K562 (cell line): Measurements from ENCODE around the gene VPS13D. TPM values are rescaled to one million over a fixed set of nuclear protein-coding genes. Genes with fewer than 3 reads are reported as not detected.

Experiments used
- ARID1B ChIP-seq: fragments of 450-650 bp; IDR thresholded peaks from 2 replicates; pipeline ENCODE4 v1.6.1; 2016; ENCODE audit warnings: antibody characterized with exemption, mild to moderate bottlenecking, inconsistent platforms
- BMI1 ChIP-seq: fragments of 150-350 bp; IDR thresholded peaks from 2 replicates; pipeline ENCODE4 v1.6.1; 2014; ENCODE audit warnings: low read length
- CBX2 ChIP-seq: fragments of 200-600 bp; sonication (generic); IDR thresholded peaks from one replicate; pipeline ENCODE4 v1.6.1; 2012; ENCODE audit warnings: mild to moderate bottlenecking, low read length, inconsistent platforms; ENCODE audit not compliant: insufficient read depth, poor library complexity, severe bottlenecking
- CBX8 ChIP-seq: fragments of 200-600 bp; sonication (generic); IDR thresholded peaks from 2 replicates; pipeline ENCODE4 v1.6.1; 2012; ENCODE audit warnings: borderline replicate concordance, mixed run types, low read depth, mild to moderate bottlenecking, moderate library complexity, mixed read lengths, low read length, control low read depth, inconsistent platforms; ENCODE audit not compliant: poor library complexity, severe bottlenecking; ENCODE audit errors: extremely low read depth
- CTCF ChIP-seq, 3 experiments: IDR thresholded peaks in 2 of 3; conservative IDR thresholded peaks in 1 of 3; 2 replicates each; pipeline ENCODE4 v1.5.1; 2011 to 2012; ENCODE audit warnings: low read length in 3 of 3, mild to moderate bottlenecking in 3 of 3, control low read depth in 2 of 3, improper control_type of control experiment in 1 of 3, inconsistent platforms in 1 of 3, low read depth in 1 of 3, mixed read lengths in 1 of 3, moderate library complexity in 1 of 3; ENCODE audit not compliant: insufficient read depth in 2 of 3
- ESRRA ChIP-seq: fragments of 450-650 bp; IDR thresholded peaks from 2 replicates; pipeline ENCODE4 v1.6.1; 2014; ENCODE audit warnings: low read depth, mild to moderate bottlenecking, moderate library complexity, borderline replicate concordance
- FUS ChIP-seq: fragments of 200-400 bp; formaldehyde crosslinking; optimal IDR thresholded peaks from 2 replicates; pipeline ENCODE3; 2017; ENCODE audit warnings: low read depth, low read length
- HDAC3 ChIP-seq: fragments of 450-650 bp; IDR thresholded peaks from 2 replicates; pipeline ENCODE4 v1.6.1; 2018; ENCODE audit warnings: borderline replicate concordance, mild to moderate bottlenecking, moderate library complexity; ENCODE audit not compliant: partially characterized antibody
- HEY1 ChIP-seq: fragments of 250-450 bp; sonication (Bioruptor Pico); IDR thresholded peaks from 2 replicates; pipeline ENCODE4 v1.5.0; 2020; ENCODE audit warnings: mild to moderate bottlenecking, moderate library complexity, borderline replicate concordance
- HIVEP1 ChIP-seq: fragments of 250-450 bp; sonication (Bioruptor Pico); IDR thresholded peaks from 2 replicates; pipeline ENCODE4 v1.4.0; 2020; ENCODE audit warnings: mild to moderate bottlenecking
- NFE2 ChIP-seq: IDR thresholded peaks from 2 replicates; pipeline ENCODE4 v1.6.1; 2014; ENCODE audit warnings: antibody characterized with exemption, low read depth
- NFIC ChIP-seq: fragments of 450-650 bp; IDR thresholded peaks from 2 replicates; pipeline ENCODE4 v1.6.1; 2017; ENCODE audit warnings: mild to moderate bottlenecking, inconsistent platforms
- NFXL1 ChIP-seq: fragments of 450-650 bp; formaldehyde crosslinking; IDR thresholded peaks from 2 replicates; pipeline ENCODE4 v1.4.0; 2021; ENCODE audit warnings: mild to moderate bottlenecking
- NR1H2 ChIP-seq: sonication (generic); formaldehyde crosslinking; IDR thresholded peaks from 2 replicates; pipeline ENCODE4 v1.4.0; 2020; ENCODE audit warnings: mild to moderate bottlenecking, missing genetic modification reagents
- PHF8 ChIP-seq: fragments of 200-600 bp; sonication (generic); IDR thresholded peaks from 2 replicates; pipeline ENCODE4 v1.6.1; 2012; ENCODE audit warnings: mixed run types, mild to moderate bottlenecking, inconsistent platforms, low read length, moderate library complexity, borderline replicate concordance
- SIN3B ChIP-seq: fragments of 450-650 bp; IDR thresholded peaks from 2 replicates; pipeline ENCODE4 v1.6.1; 2017; ENCODE audit warnings: low read depth, mild to moderate bottlenecking, moderate library complexity
- SMARCE1 ChIP-seq: fragments of 450-650 bp; IDR thresholded peaks from 2 replicates; pipeline ENCODE4 v1.7.1; 2016; ENCODE audit warnings: mild to moderate bottlenecking
- STAT5A ChIP-seq: IDR thresholded peaks from 2 replicates; pipeline ENCODE4 v1.6.1; 2012; ENCODE audit warnings: low read length, inconsistent platforms, borderline replicate concordance
- XRCC3 ChIP-seq: fragments of 450-650 bp; IDR thresholded peaks from 2 replicates; pipeline ENCODE4 v1.6.1; 2017; ENCODE audit warnings: mild to moderate bottlenecking, moderate library complexity
- ZFPM2 ChIP-seq: fragments of 250-450 bp; sonication (Bioruptor Pico); IDR thresholded peaks from 2 replicates; pipeline ENCODE4 v1.5.1; 2022; ENCODE audit warnings: mild to moderate bottlenecking
- ZNF354B ChIP-seq: fragments of 250-450 bp; sonication (Bioruptor Pico); IDR thresholded peaks from 2 replicates; pipeline ENCODE4 v1.4.0; 2020
- ZNF584 ChIP-seq: fragments of 200-800 bp; sonication (Bioruptor generic); IDR thresholded peaks from 2 replicates; pipeline ENCODE4 v1.6.1; 2016; ENCODE audit warnings: low read depth, mild to moderate bottlenecking, missing genetic modification characterization, missing compliant biosample characterization
- ZNF586 ChIP-seq: fragments of 450-650 bp; formaldehyde crosslinking; conservative IDR thresholded peaks from 2 replicates; pipeline ENCODE4 v1.4.0; 2020; ENCODE audit warnings: mild to moderate bottlenecking, moderate library complexity
- ZNF668 ChIP-seq: fragments of 250-450 bp; sonication (Bioruptor Pico); IDR thresholded peaks from 2 replicates; pipeline ENCODE4 v1.8.0; 2022; ENCODE audit warnings: mild to moderate bottlenecking, inconsistent platforms
- ZNF780A ChIP-seq: fragments of 250-450 bp; sonication (Bioruptor Pico); IDR thresholded peaks from 2 replicates; pipeline ENCODE4 v1.5.0; 2021; ENCODE audit warnings: mild to moderate bottlenecking
- polyA plus RNA-seq, 8 experiments: library from polyadenylated mRNA; depleted of rRNA in 4 of 8; stranded (reverse) in 5 of 8; unstranded in 3 of 8; fragments of >200 nt; fragmentation: Nextera tagmentation in 2 of 8; fragmentation: Illumina TruSeq in 1 of 8; extraction: Ambion mirVana in 2 of 8; extraction: Trizol in 1 of 8; gene quantifications; 2 replicates each; pipeline versions ENCODE4 v1.2.1 to v1.2.3, GENCODE V29; 2011 to 2014; ENCODE audit warnings: inconsistent platforms in 1 of 8, missing spikeins in 1 of 8
- total RNA-seq, 7 experiments: library from RNA; depleted of rRNA in 6 of 7; stranded (reverse); fragments of >200 nt in 6 of 7; fragmentation: Illumina TruSeq in 2 of 7; extraction: Trizol in 2 of 7; gene quantifications; 2 replicates each; pipeline versions ENCODE4 v1.2.1 to v1.2.3, GENCODE V29; 2011 to 2021; ENCODE audit warnings: low replicate concordance in 1 of 7
- TF ChIP-seq, protein P1 (sequence below): fragments of 250-450 bp; sonication (Bioruptor Pico); IDR thresholded peaks from 2 replicates; pipeline ENCODE4 v1.8.0; 2021; ENCODE audit warnings: moderate library complexity, mild to moderate bottlenecking, inconsistent platforms
- TF ChIP-seq, protein P2 (sequence below): sonication (generic); formaldehyde crosslinking; IDR thresholded peaks from 2 replicates; pipeline ENCODE4 v1.8.0; 2022; ENCODE audit warnings: mild to moderate bottlenecking, missing genetic modification reagents, borderline replicate concordance

The VPS13D gene
- total and polyA plus RNA-seq, 9 of the 15 experiments (the other 6 are each of a cell fraction or from before 2014, with no cell fraction given), result 6.1 to 51.5 (median 38.5) TPM

DNA sequence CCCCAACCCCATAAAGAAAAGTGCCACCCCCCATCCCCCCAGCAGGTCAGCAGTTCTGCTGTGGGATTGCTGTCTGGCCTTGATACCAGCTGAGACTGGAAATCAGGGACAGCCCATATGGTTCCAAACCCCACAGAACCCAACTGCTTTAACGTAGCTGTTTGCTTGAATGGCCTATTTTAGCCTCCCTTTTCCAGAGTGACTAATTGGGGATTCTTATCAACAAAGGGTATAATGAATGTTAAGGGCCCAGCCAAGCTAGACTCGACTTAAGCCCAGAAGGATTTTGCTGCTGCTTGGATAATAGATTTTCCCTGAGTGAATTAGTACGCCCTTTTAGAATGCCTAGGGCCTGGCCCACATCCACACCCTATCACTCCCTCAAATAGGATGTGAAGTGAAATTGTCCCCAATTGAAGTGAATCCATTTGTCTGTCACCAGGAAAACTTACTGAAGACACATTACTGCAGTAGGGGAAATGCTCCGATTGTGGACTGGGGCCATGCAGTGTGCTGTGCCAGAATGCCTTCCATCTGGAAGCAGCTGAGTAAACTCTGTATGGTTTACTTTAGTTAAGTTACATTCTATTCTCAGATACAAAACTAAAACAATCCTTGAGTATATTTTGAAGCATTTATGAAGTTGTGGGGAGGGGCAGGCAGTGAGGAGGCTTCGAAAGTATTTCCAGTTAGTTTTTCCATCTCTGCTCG, 231.2 kb downstream of the VPS13D start (continued):
- TF ChIP-seq PHF8 (no peak), ZNF780A (CRISPR knock-in tag) (no peak), ESRRA (no peak), HEY1 (CRISPR knock-in tag) (no peak), CBX2 (no peak), BMI1 (no peak), ARID1B (peak; percentile 74), HDAC3 (no peak), ZNF668 (CRISPR knock-in tag) (no peak), HIVEP1 (CRISPR knock-in tag) (no peak), FUS (no peak), NFE2 (no peak), CBX8 (no peak), SMARCE1 (peak; percentile 50; the same call in 1 of the 2 replicates), NR1H2 (CRISPR knock-in tag) (no peak), STAT5A (peak; percentile 46; the same call in 1 of the 2 replicates), ZNF586 (CRISPR knock-in tag) (no peak), NFIC (peak; percentile 55; the same call in 1 of the 2 replicates), NFXL1 (no peak), ZFPM2 (CRISPR knock-in tag) (no peak), SIN3B (no peak), ZNF584 (no peak), CTCF (IDR thresholded peaks at IDR 0.05 in 2 of 3, conservative IDR thresholded peaks at IDR 0.05 in 1 of 3; ENCODE audit: insufficient read depth in 2 of 3, low read depth in 1 of 3, low read length in 3 of 3) (no peak), XRCC3 (no peak), ZNF354B (no peak)
- TF ChIP-seq, protein P1, sequence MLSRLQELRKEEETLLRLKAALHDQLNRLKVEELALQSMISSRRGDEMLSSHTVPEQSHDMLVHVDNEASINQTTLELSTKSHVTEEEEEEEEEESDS (CRISPR knock-in tag), result no peak
- TF ChIP-seq, protein P2, sequence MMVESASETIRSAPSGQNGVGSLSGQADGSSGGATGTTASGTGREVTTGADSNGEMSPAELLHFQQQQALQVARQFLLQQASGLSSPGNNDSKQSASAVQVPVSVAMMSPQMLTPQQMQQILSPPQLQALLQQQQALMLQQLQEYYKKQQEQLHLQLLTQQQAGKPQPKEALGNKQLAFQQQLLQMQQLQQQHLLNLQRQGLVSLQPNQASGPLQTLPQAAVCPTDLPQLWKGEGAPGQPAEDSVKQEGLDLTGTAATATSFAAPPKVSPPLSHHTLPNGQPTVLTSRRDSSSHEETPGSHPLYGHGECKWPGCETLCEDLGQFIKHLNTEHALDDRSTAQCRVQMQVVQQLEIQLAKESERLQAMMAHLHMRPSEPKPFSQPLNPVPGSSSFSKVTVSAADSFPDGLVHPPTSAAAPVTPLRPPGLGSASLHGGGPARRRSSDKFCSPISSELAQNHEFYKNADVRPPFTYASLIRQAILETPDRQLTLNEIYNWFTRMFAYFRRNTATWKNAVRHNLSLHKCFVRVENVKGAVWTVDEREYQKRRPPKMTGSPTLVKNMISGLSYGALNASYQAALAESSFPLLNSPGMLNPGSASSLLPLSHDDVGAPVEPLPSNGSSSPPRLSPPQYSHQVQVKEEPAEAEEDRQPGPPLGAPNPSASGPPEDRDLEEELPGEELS (CRISPR knock-in tag), result no peak
